Measurements from ENCODE around the gene PCSK4.
"Not testable (repeated sequence)": the region's sequence is repeated elsewhere in the genome, so short reads cannot be mapped to it uniquely, and the experiment has no call there.

Gene PCSK4

GRCh38 chr19:1478934-1479707 is 11.0 kb downstream of the PCSK4 start, which contains the start of gene C19orf25:
C19orf25 (minus strand) TSS chr19:1479215; CDS start chr19:1478903, 312 bp downstream.
- Histone ChIP-seq H3K4me3 (ENCODE audit: low read length) (peak within 1 kb of the TSS; percentile 75), H3K9me3 (replicated peaks; ENCODE audit: low read length) (no peaks in the 10 kb centered on the region), H3K4me2 (ENCODE audit: low read length) (peak within 1 kb of the TSS; percentile 89), H3K4me1 (ENCODE audit: control insufficient read depth, insufficient read depth, low read length) (no peaks in the 10 kb centered on the region), H3K36me3 (ENCODE audit: insufficient read depth, low read length) (peaks cover 8% of the 10 kb centered on the region), H3K9ac (ENCODE audit: low read depth, low read length) (peak within 1 kb of the TSS; percentile 77), H3K27me3 (ENCODE audit: control insufficient read depth, insufficient read depth, low read length) (no peaks in the 10 kb centered on the region)

- peaks cover 15% of the 10 kb centered on the region for H3K27me3 ChIP-seq (ENCODE audit: control insufficient read depth, insufficient read depth, low read length)
- H3K9ac ChIP-seq (ENCODE audit: low read depth, low read length); H3K4me2 ChIP-seq (ENCODE audit: low read length); H3K9me3 ChIP-seq (replicated peaks; ENCODE audit: low read length); H3K4me3 ChIP-seq (ENCODE audit: low read length); H3K36me3 ChIP-seq (ENCODE audit: insufficient read depth, low read length); H3K4me1 ChIP-seq (ENCODE audit: control insufficient read depth, insufficient read depth, low read length): not testable (repeated sequence)
Measured at GRCh38 chr19:1477056-1477455, 13.1 kb downstream of the PCSK4 start.

GRCh38 chr19:1475751-1476437 is 14.3 kb downstream of the PCSK4 start:
- Histone ChIP-seq H3K4me2 (ENCODE audit: low read length) (no peak overlapping the region), H3K27me3 (ENCODE audit: control insufficient read depth, insufficient read depth, low read length) (peaks cover 26% of the 10 kb centered on the region), H3K4me1 (ENCODE audit: control insufficient read depth, insufficient read depth, low read length) (peaks cover 10% of the 10 kb centered on the region), H3K9me3 (replicated peaks; ENCODE audit: low read length) (no peaks in the 10 kb centered on the region), H3K36me3 (ENCODE audit: insufficient read depth, low read length) (peaks cover 8% of the 10 kb centered on the region), H3K9ac (ENCODE audit: low read depth, low read length) (no peak overlapping the region), H3K4me3 (ENCODE audit: low read length) (no peak overlapping the region)

GRCh38 chr19:1474765-1475351 is 15.3 kb downstream of the PCSK4 start:
- H3K36me3 ChIP-seq (ENCODE audit: insufficient read depth, low read length), result peaks cover 8% of the 10 kb centered on the region
- peaks cover 37% of the 10 kb centered on the region for H3K27me3 ChIP-seq (ENCODE audit: control insufficient read depth, insufficient read depth, low read length)
- H3K9me3 ChIP-seq (replicated peaks; ENCODE audit: low read length), result no peaks in the 10 kb centered on the region
- H3K9ac ChIP-seq (ENCODE audit: low read depth, low read length), result no peak overlapping the region
- no peak overlapping the region for H3K4me3 ChIP-seq (ENCODE audit: low read length)
- peaks cover 20% of the 10 kb centered on the region for H3K4me1 ChIP-seq (ENCODE audit: control insufficient read depth, insufficient read depth, low read length)
- no peak overlapping the region for H3K4me2 ChIP-seq (ENCODE audit: low read length)

GRCh38 chr19:1474011-1474764 is 16.0 kb downstream of the PCSK4 start:
- Histone ChIP-seq H3K27me3 (ENCODE audit: control insufficient read depth, insufficient read depth, low read length) (peaks cover 38% of the 10 kb centered on the region), H3K9me3 (replicated peaks; ENCODE audit: low read length) (no peaks in the 10 kb centered on the region), H3K36me3 (ENCODE audit: insufficient read depth, low read length) (peaks cover 8% of the 10 kb centered on the region), H3K4me3 (ENCODE audit: low read length) (no peak overlapping the region), H3K4me2 (ENCODE audit: low read length) (no peak overlapping the region), H3K4me1 (ENCODE audit: control insufficient read depth, insufficient read depth, low read length) (peaks cover 25% of the 10 kb centered on the region), H3K9ac (ENCODE audit: low read depth, low read length) (no peak overlapping the region)

- H3K9me3 ChIP-seq (replicated peaks; ENCODE audit: low read length), result no peaks in the 10 kb centered on the region
- peaks cover 27% of the 10 kb centered on the region for H3K4me1 ChIP-seq (ENCODE audit: control insufficient read depth, insufficient read depth, low read length)
- H3K4me3 ChIP-seq (ENCODE audit: low read length), result no peak overlapping the region
- no peak overlapping the region for H3K9ac ChIP-seq (ENCODE audit: low read depth, low read length)
- peaks cover 41% of the 10 kb centered on the region for H3K27me3 ChIP-seq (ENCODE audit: control insufficient read depth, insufficient read depth, low read length)
- H3K36me3 ChIP-seq (ENCODE audit: insufficient read depth, low read length), result peaks cover 8% of the 10 kb centered on the region
- H3K4me2 ChIP-seq (ENCODE audit: low read length), result no peak overlapping the region
Measured at GRCh38 chr19:1473085-1473851, 16.9 kb downstream of the PCSK4 start.

GRCh38 chr19:1472231-1473084 is 17.7 kb downstream of the PCSK4 start:
- H3K9ac ChIP-seq (ENCODE audit: low read depth, low read length), result no peak overlapping the region
- peaks cover 30% of the 10 kb centered on the region for H3K4me1 ChIP-seq (ENCODE audit: control insufficient read depth, insufficient read depth, low read length)
- no peak overlapping the region for H3K4me2 ChIP-seq (ENCODE audit: low read length)
- no peak overlapping the region for H3K4me3 ChIP-seq (ENCODE audit: low read length)
- H3K27me3 ChIP-seq (ENCODE audit: control insufficient read depth, insufficient read depth, low read length), result peaks cover 44% of the 10 kb centered on the region
- no peaks in the 10 kb centered on the region for H3K9me3 ChIP-seq (replicated peaks; ENCODE audit: low read length)
- H3K36me3 ChIP-seq (ENCODE audit: insufficient read depth, low read length), result peaks cover 8% of the 10 kb centered on the region

- peaks cover 4% of the 10 kb centered on the region for H3K36me3 ChIP-seq (ENCODE audit: insufficient read depth, low read length)
- H3K4me2 ChIP-seq (ENCODE audit: low read length), result peak overlapping the region; percentile 81
- peaks cover 30% of the 10 kb centered on the region for H3K4me1 ChIP-seq (ENCODE audit: control insufficient read depth, insufficient read depth, low read length)
- peaks cover 48% of the 10 kb centered on the region for H3K27me3 ChIP-seq (ENCODE audit: control insufficient read depth, insufficient read depth, low read length)
- no peak overlapping the region for H3K9ac ChIP-seq (ENCODE audit: low read depth, low read length)
- no peak overlapping the region for H3K4me3 ChIP-seq (ENCODE audit: low read length)
- no peaks in the 10 kb centered on the region for H3K9me3 ChIP-seq (replicated peaks; ENCODE audit: low read length)
Measured at GRCh38 chr19:1471515-1472160, 18.5 kb downstream of the PCSK4 start.

GRCh38 chr19:1471010-1471514 is 19.1 kb downstream of the PCSK4 start:
- peaks cover under 1% of the 10 kb centered on the region for H3K36me3 ChIP-seq (ENCODE audit: insufficient read depth, low read length)
- H3K27me3 ChIP-seq (ENCODE audit: control insufficient read depth, insufficient read depth, low read length), result peaks cover 50% of the 10 kb centered on the region
- H3K4me2 ChIP-seq (ENCODE audit: low read length), result peak overlapping the region; percentile 81
- no peaks in the 10 kb centered on the region for H3K9me3 ChIP-seq (replicated peaks; ENCODE audit: low read length)
- H3K9ac ChIP-seq (ENCODE audit: low read depth, low read length), result no peak overlapping the region
- H3K4me3 ChIP-seq (ENCODE audit: low read length), result peak overlapping the region; percentile 47
- peaks cover 31% of the 10 kb centered on the region for H3K4me1 ChIP-seq (ENCODE audit: control insufficient read depth, insufficient read depth, low read length)

Measured in skeletal muscle satellite cell (primary cell).